Fibroblast of pulmonary artery (primary cell): Measurements from ENCODE around the gene COPS7A.
A peak's percentile ranks its signal among the peaks of the same experiment; 100 is the strongest.

ENCODE experiments used
- DNase-seq: peaks from one replicate; pipeline ENCODE4 v3.0.0-alpha.2; 2010; ENCODE audit warnings: low read depth
- H3K4me3 ChIP-seq: replicated peaks from 2 replicates; pipeline ENCODE4 v1.5.1; 2011; ENCODE audit warnings: low read depth, mild to moderate bottlenecking, control low read depth, low read length, moderate library complexity
- CTCF ChIP-seq: IDR thresholded peaks from 2 replicates; pipeline ENCODE4 v1.5.1; 2011; ENCODE audit warnings: mild to moderate bottlenecking, control low read depth, low read length, inconsistent platforms; ENCODE audit errors: missing control alignments

Gene COPS7A

GRCh38 chr12:6723607-6724408 is at the start of gene COPS7A:
Gene COPS7A, plus strand, starts transcription at chr12:6724046. Its CDS starts 611 bp downstream, at chr12:6724657.
- DNase-seq = peak; percentile 99
- no peak for TF ChIP-seq CTCF
- H3K4me3 ChIP-seq = peak within 1 kb of the TSS; percentile 77

- H3K4me3 ChIP-seq = no peak overlapping the region
- DNase-seq = no peak
- no peak for TF ChIP-seq CTCF
These were observed 46.9 kb upstream of the COPS7A start for GRCh38 chr12:6676962-6677361.

GRCh38 chr12:6684609-6685008 is 39.2 kb upstream of the COPS7A start:
- no peak overlapping the region for H3K4me3 ChIP-seq
- DNase-seq = peak; percentile 40
- peak; percentile 47 for TF ChIP-seq CTCF

GRCh38 chr12:6685814-6686213 is 38.0 kb upstream of the COPS7A start:
- no peak for TF ChIP-seq CTCF
- DNase-seq = no peak
- no peak overlapping the region for H3K4me3 ChIP-seq

GRCh38 chr12:6688543-6688998 is 35.3 kb upstream of the COPS7A start:
- peak overlapping the region; percentile 78 for H3K4me3 ChIP-seq
- no peak for TF ChIP-seq CTCF
- no peak for DNase-seq

- peak; percentile 99 for DNase-seq
- no peak for TF ChIP-seq CTCF
- peak within 1 kb of the TSS; percentile 78 for H3K4me3 ChIP-seq
These were observed 34.6 kb upstream of the COPS7A start, which contains the start of gene ZNF384 for GRCh38 chr12:6688999-6689882. Gene ZNF384, minus strand, starts transcription at chr12:6689375. Its CDS starts 9,855 bp downstream, at chr12:6679520.
